ENCODE measurements around the gene EPS8.
"Not testable (repeated sequence)": the region's sequence is repeated elsewhere in the genome, so short reads cannot be mapped to it uniquely, and the experiment has no call there.

Gene EPS8

DNA sequence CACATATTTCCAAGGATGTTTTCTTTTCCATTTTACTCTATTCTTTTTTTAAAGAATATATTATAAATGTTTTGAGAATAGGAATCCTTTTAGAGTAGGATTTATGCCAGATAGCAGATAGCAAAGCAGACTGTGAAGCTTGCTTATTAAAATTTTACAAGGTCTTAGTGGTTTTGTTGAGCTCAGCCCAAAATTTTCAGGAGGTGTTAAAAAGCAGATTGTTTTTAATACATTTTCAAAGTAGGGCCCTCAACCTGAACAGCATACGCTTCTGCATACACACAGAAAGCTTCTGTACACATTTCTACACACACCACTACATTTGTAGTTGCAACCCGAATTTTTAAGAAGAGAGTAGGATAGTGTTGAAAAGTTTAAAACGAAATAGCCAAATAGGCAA is 151.0 kb downstream of the EPS8 start:
- no peak for ATAC-seq (replicated peaks)
- Mint-ChIP-seq H3K36me3 (ENCODE audit: insufficient read depth) (peaks cover 5% of the 10 kb centered on the region), H3K27ac (no peak overlapping the region), H3K4me1 (ENCODE audit: low read depth in 2 of 2) (no peaks in the 10 kb centered on the region), H3K9me3 (no peaks in the 10 kb centered on the region), H3K4me3 (no peak overlapping the region), H3K27me3 (peaks cover 12 to 14% of the 10 kb centered on the region in 2 donors)
- DNase-seq, result no peak

DNA sequence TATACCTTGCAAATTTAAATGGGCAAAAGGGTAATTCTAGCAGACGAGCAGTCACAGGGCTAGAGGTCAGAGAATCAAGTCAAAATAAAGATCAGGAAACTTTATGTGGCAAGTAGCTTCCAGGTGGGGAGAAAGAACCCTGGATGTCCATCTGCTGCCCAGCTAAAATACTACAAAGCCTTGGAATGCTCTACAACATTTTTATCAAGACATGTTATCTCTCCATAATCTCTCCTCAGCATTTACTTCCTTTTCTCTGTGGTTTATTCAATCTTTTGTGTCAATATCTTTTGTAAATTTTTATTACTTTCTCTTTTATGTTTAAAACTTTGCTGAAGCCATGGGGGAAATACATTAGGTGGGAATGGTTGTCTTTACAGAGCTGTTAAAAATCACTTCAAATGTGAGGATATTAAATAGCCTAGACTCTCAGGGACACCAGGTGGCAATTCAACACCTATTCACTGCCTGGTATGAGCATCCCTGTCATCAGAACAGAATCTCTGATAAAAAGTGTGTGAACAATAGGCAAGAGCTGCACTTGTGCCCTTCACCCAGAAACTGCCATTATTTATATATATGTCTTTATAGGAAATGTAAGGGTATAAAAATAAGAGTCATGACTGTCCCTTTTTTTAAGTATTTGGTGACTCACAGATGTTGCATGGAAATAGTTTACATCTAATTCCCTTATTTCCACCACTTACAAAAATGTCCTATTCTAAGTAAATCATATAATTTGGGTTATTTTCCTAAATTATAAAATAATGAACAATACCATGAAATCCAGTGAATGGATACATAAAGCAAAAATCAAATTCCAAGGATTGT is 152.9 kb downstream of the EPS8 start:
- Mint-ChIP-seq H3K9me3 (no peaks in the 10 kb centered on the region), H3K27me3 (peaks cover 12 to 14% of the 10 kb centered on the region in 2 donors), H3K4me1 (ENCODE audit: low read depth in 2 of 2) (no peaks in the 10 kb centered on the region), H3K27ac (no peak overlapping the region), H3K36me3 (ENCODE audit: insufficient read depth) (peaks cover 5% of the 10 kb centered on the region), H3K4me3 (no peak overlapping the region)
- DNase-seq (no peak), ATAC-seq (replicated peaks) (no peak)

DNA sequence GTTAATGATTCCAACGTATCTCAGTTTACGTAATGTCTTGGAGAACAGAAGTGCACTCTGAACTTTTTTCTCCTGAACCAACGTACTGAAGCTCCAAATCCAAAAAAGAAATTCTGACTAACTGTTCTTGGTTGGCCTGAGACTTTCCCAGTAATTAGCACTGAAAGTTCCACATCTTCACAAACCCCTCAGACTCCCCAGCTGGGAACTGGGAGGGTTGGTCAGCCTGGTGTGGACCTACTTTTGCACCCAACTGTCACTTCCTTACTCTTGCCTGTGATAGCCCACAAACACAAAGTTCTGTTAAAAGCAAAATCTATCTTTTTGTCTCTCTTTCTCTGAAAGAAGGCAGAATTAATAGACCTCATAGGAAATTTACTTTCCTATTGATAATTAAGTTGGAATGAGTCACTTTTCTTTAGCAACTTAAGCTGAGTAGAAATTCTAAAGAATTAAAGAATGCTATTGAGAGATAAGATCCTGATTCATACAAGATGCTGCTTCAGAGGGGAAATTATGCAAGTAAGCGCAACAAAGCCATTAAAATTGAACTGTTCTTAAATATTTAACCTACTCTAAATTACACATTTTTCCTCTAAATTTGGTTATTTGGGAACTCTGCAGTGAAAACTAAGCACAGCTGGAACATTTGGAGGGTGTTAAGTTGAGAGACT is 155.0 kb downstream of the EPS8 start:
- H3K9me3 Mint-ChIP-seq, result no peaks in the 10 kb centered on the region
- H3K27ac Mint-ChIP-seq, result no peak overlapping the region
- no peak overlapping the region for H3K4me3 Mint-ChIP-seq
- no peak for ATAC-seq (replicated peaks)
- H3K27me3 Mint-ChIP-seq, result peaks cover 7 to 12% of the 10 kb centered on the region in 2 donors
- H3K36me3 Mint-ChIP-seq (ENCODE audit: insufficient read depth), result peaks cover 3% of the 10 kb centered on the region
- DNase-seq, result no peak
- no peaks in the 10 kb centered on the region for H3K4me1 Mint-ChIP-seq (ENCODE audit: low read depth in 2 of 2)

DNA sequence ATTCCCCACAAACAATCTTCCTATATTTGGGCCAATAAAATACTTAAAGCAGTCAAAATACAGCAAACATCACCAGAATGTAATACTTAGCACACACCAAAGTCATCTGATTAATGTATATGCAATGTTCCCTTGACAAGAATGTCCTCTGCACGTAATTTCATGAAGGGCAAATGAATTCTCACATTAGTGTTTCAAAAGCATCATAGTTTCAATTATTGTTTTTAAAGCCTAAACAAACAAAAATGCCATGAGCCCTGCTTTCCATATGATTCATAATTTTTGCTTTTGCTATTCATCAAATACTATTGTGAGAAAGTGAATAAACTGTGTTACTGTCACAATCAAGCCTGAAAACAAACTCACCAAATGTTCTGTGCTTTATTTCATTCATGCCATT is 156.0 kb downstream of the EPS8 start:
- no peak for DNase-seq
- Mint-ChIP-seq H3K4me3 (no peak overlapping the region), H3K4me1 (ENCODE audit: low read depth in 2 of 2) (no peaks in the 10 kb centered on the region), H3K27ac (no peak overlapping the region), H3K36me3 (ENCODE audit: insufficient read depth) (no peaks in the 10 kb centered on the region), H3K9me3 (no peaks in the 10 kb centered on the region), H3K27me3 (peaks cover 7 to 12% of the 10 kb centered on the region in 2 donors)
- no peak for ATAC-seq (replicated peaks)

DNA sequence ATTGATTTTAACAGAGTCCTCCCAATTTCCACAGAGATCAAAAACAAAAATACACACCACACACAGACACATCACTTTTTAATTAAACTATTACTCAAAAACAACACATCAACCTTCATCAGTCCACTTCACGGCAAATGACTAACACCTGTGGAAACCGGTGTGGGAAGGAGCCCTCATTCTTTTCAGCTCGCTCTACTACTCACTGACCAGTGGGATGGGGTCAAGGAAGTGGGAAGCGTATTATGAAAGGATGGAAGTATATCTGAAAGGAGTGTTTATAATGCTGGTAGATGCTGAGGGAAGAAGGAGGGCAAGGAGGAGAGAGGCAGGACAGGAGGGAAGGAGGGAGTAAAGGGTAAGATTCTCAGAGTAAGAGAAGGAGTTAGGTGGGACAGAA is 156.5 kb downstream of the EPS8 start:
- peaks cover 6 to 9% of the 10 kb centered on the region in 2 donors for H3K27me3 Mint-ChIP-seq
- no peak overlapping the region for H3K27ac Mint-ChIP-seq
- no peaks in the 10 kb centered on the region for H3K9me3 Mint-ChIP-seq
- ATAC-seq (replicated peaks), result no peak
- no peak overlapping the region for H3K4me3 Mint-ChIP-seq
- DNase-seq, result no peak
- H3K36me3 Mint-ChIP-seq (ENCODE audit: insufficient read depth), result no peaks in the 10 kb centered on the region
- H3K4me1 Mint-ChIP-seq (ENCODE audit: low read depth in 2 of 2), result no peaks in the 10 kb centered on the region

DNA sequence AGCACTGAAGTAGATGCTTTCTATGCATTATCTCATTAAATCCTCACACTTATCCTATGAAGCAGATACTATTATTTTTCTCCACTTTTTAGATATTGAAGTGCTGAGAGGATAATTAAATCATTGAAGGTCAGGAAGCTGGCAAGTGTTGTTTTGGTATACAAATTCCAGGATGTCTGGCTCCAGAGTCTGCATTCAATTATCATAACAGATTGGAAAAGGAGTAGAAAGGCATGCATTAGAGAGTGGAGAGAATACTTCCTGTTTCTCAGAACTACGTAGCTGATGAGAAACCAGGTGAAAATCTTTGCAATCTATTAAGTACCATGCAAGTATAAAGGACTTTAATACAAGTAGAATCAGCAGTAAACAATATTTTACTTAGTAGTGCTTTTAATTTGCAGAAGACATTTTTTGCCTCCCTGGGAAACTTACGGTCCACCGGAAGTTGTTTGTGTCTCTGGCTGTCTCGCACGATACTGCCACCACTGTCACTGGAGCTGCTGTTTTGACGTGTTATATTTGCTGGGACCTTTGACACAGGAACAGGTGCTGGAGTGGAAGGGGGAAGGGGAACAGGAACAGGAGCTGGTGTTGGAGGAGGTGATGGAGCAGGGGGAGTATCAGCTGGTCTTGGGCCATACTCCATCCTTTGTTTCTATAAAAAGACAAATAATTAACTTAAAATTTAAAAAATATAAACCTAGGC is 158.0 kb downstream of the EPS8 start:
- no peak for ATAC-seq (replicated peaks)
- DNase-seq, result no peak
- no peaks in the 10 kb centered on the region for H3K36me3 Mint-ChIP-seq (ENCODE audit: insufficient read depth)
- H3K27ac Mint-ChIP-seq, result no peak overlapping the region
- no peak overlapping the region for H3K4me3 Mint-ChIP-seq
- H3K9me3 Mint-ChIP-seq, result no peaks in the 10 kb centered on the region
- H3K4me1 Mint-ChIP-seq (ENCODE audit: low read depth in 2 of 2), result no peaks in the 10 kb centered on the region
- peaks cover 4 to 7% of the 10 kb centered on the region in 2 donors for H3K27me3 Mint-ChIP-seq

DNA sequence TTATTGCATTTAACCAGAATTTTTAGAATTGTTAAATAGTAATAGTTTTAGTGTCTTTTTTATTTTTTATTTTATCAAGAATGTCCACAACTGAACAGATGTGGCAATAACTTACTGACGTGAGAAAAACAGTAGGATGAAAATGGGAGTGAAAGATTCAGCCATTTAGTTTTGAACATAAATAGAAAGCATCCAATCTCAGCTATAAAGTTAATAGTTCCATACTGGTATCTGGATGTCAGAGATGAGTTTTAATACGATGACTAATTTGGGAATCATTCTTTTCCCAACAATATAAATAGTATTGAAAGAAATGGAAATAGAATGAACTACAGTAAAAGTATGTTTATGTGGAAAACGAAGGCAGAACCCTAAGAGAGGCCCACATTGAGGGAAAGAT is 159.4 kb downstream of the EPS8 start:
- peaks cover 15 to 19% of the 10 kb centered on the region in 2 donors for H3K27me3 Mint-ChIP-seq
- no peak for ATAC-seq (replicated peaks)
- H3K4me1 Mint-ChIP-seq (ENCODE audit: low read depth in 2 of 2), result no peaks in the 10 kb centered on the region
- no peaks in the 10 kb centered on the region for H3K36me3 Mint-ChIP-seq (ENCODE audit: insufficient read depth)
- H3K9me3 Mint-ChIP-seq, result no peaks in the 10 kb centered on the region
- no peak overlapping the region for H3K4me3 Mint-ChIP-seq
- H3K27ac Mint-ChIP-seq, result no peak overlapping the region
- DNase-seq, result no peak

DNA sequence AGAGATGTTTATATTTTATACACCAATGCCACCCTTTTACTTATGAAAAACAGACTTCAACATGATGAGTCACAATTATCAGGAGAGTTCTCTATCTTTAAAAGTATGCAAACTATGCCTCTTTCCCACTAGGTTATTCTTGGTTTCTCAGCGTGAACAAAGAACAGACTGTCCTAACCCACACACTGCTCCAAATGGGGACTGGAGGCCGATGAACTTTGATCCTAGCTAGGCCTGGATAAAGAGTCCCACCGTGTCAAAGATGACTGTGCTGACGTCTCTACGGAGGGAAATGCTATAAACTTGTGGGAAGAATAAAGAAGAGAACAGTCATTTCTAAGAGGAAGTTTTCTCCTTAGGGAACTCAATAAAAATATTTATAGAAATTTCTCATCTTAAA is 160.1 kb downstream of the EPS8 start:
- Mint-ChIP-seq H3K27me3 (peaks cover 15 to 19% of the 10 kb centered on the region in 2 donors), H3K36me3 (ENCODE audit: insufficient read depth) (no peaks in the 10 kb centered on the region), H3K4me3 (no peak overlapping the region), H3K9me3 (no peaks in the 10 kb centered on the region), H3K4me1 (ENCODE audit: low read depth in 2 of 2) (no peaks in the 10 kb centered on the region), H3K27ac (no peak overlapping the region)
- ATAC-seq (replicated peaks) (no peak), DNase-seq (no peak)

DNA sequence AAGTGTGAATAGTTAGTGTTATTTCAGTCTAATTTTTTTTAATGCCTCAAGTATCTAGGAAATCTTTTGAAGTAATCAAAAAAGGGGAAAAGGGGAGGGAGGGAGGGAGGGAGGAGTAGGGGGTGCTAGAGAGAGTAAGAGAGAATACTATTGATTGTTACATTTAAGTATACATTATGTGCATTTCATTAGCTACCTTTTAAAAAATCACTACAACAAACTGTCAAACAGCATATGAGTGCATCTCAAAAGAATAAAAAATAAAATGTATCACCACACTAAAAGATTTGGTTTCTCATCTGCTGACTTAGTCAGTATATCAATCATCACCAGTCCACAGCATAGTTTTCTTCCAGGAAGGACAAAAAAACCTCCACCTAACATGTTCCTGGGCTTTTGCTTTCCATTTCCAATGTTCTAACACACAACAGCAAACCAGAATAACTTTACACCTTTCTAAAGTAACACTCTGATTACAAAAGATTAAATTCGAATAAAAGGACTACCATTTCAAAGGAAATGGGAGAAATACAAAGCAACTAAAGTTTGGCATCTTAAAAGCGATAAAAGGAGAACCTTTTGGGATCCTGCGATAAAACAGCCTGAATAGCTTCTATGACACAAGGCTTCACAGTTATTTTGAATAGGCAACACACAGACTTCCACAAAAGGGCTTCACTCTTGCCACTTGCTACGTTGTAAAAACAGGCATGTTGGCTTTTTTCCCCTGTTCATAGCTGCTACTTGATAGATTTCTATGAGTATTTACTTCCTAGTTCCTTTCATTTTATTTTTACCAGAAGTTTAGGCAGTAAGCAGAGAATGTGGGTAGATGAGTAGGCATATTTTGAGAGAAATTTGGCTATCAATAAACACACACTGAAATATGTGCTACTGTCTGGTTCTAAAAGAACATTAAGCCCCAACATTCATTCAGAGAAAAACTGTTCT is 160.9 kb downstream of the EPS8 start:
- H3K27me3 Mint-ChIP-seq, result peaks cover 15 to 19% of the 10 kb centered on the region in 2 donors
- no peak for DNase-seq

DNA sequence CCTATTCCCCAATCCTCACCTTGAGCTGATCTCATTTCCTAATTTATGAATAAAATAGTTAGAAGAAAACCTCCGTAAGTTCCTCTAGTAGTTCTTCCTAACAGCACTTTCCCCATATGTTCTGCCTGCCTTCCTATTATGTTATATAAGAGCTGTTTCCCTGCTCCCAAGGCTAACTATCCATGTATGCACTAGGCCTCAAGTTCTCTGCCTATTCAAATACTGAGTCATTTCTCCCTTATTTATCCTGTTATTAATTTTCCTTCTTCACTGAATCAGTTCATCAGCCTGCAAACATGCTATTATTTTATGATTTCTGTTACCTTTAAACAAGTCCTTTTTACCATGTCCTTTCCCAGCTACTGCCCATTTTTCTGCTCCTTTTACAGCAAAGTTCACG is 164.1 kb downstream of the EPS8 start:
- peaks cover 15 to 23% of the 10 kb centered on the region in 2 donors for H3K27me3 Mint-ChIP-seq
- no peaks in the 10 kb centered on the region for H3K9me3 Mint-ChIP-seq
- no peak overlapping the region for H3K27ac Mint-ChIP-seq
- no peak overlapping the region for H3K4me3 Mint-ChIP-seq
- H3K36me3 Mint-ChIP-seq (ENCODE audit: insufficient read depth), result no peaks in the 10 kb centered on the region
- no peaks in the 10 kb centered on the region for H3K4me1 Mint-ChIP-seq (ENCODE audit: low read depth in 2 of 2)
- ATAC-seq (replicated peaks) (no peak), DNase-seq (no peak)

More for the DNA sequence above, 160.9 kb downstream of the EPS8 start:
- Mint-ChIP-seq H3K4me1 (ENCODE audit: low read depth in 2 of 2) (no peaks in the 10 kb centered on the region), H3K27ac (no peak overlapping the region), H3K4me3 (no peak overlapping the region), H3K9me3 (no peaks in the 10 kb centered on the region), H3K36me3 (ENCODE audit: insufficient read depth) (no peaks in the 10 kb centered on the region)
- no peak for ATAC-seq (replicated peaks)

DNA sequence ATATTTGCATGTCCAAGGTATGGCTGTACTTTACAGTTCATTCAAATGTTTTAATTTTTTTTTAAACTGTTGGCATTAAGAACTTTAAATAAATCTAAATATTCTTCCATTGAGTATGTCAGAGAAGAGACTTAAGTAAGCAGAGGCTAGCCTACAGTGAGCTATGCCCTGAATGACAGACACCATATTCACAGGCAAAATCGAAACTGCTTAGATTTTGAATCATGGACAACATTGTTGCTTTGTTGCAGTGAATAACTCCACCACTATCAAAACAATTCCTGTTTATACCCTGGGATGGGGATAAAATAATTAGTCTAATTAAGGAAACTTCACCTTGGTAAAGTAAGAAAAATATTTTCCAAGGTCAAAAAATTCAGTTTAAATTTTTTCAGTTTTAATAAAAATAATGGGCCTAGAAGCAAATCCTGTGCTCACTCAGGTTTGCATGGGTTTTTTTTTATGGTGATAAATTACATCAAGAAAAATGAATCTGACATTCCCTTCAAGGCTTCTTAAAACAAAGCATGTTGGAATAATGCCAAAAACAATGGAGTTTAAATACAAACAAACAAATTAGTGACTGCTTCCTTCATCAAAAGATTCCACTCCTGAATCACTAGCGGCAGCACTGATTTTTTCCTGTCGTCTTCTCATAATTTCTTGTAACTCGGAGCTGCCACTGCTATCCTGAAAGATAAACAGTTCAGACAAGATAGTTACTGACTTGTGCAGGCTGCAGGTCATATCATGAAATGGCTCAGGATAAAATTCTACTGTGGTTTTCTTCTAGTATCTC is 168.2 kb downstream of the EPS8 start:
- Mint-ChIP-seq H3K27ac (no peak overlapping the region), H3K9me3 (no peaks in the 10 kb centered on the region), H3K27me3 (peaks cover 39 to 45% of the 10 kb centered on the region in 2 donors), H3K36me3 (ENCODE audit: insufficient read depth) (peaks cover 2% of the 10 kb centered on the region), H3K4me3 (no peak overlapping the region), H3K4me1 (ENCODE audit: low read depth in 2 of 2) (no peaks in the 10 kb centered on the region)
- ATAC-seq (replicated peaks), result no peak
- no peak for DNase-seq

DNA sequence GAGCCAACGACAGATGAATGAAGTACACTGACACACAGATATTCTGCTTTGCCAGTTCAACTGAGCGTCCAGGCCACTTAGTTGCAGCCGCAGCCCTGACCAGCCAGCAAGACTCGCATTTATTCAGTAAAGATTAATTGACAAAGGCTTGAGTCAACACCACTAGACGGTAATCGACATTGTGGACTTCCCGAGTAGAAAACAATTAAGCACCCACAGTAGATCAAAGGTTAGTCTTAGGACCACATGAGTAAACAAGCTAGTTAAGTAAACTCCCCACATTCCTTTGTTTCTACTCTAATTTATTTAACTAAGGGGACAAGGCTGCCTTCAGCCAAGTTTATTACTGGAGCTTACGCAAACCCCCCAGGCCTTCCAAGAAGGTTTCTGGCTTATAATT is 172.7 kb downstream of the EPS8 start:
- not testable (repeated sequence) for H3K36me3 Mint-ChIP-seq (ENCODE audit: insufficient read depth); ATAC-seq (replicated peaks); H3K4me1 Mint-ChIP-seq (ENCODE audit: low read depth in 2 of 2); H3K27ac Mint-ChIP-seq; H3K9me3 Mint-ChIP-seq; H3K4me3 Mint-ChIP-seq; DNase-seq
- H3K27me3 Mint-ChIP-seq, result peaks cover 32 to 39% of the 10 kb centered on the region in 2 donors

All from effector memory CD8-positive, alpha-beta T cell (primary cell).